SKM-1 (cell line): ENCODE data around the gene IL36B.

Experiments
- DNase-seq: peaks from one replicate; lab custom pipeline; 2025; ENCODE audit not compliant: unreplicated experiment; lab: John Stamatoyannopoulos, UW

IL36B gene

DNA sequence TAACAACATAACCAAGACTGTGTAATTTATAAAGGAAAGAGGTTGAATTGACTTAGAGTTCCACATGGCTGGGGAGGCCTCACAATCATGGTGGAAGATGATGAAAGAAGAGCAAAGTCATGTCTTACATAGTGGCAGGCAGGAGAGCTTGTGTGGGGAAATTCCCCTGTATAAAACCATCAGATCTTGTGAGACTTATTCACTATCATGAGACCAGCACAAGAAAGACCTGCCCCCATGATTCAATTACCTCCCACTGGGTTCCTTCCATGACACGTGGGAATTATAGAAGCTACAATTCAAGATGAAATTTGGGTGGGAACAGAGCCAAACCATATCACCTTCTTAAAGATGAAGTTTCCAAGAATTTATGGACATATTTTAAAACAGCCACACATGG lies 3.9 kb upstream of the IL36B start:
- DNase-seq: no peak

DNA sequence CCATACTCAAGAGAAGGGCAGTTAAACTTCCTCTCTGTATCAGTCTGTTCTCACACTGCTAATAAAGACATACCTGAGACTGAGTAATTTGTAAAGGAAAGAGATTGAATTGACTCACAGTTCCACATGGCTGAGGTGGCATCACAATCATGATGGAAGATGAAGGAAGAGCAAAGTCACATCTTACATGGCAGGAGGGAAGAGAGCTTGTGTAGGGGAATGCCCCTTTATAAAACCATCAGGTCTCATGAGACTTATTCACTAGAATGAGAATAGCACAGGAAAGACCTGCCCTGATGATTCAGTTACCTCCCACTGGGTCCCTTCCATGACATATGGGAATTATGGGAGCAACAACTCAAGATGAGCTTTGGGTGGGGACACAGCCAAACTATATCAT lies 1.4 kb upstream of the IL36B start:
- DNase-seq: no peak

DNA sequence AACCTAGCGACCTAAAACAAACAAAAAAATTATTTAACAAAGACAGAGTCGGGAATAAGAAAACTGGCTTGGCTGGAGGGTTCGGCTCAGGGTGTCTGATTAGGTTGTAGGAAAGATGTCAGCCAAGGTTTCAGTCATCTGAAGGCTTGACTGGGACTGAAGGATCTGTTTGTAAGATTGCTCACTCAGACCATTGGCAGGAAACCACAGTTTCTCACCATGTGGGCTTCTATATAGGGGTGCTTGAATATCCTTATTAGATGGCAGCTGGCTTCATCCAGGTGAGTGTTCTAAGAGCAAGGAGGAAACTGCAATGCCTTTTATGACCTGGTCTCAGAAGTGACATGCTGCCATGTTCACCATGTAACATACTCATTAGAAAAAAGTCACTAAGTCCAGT lies 999 bp upstream of the IL36B start:
- no peak for DNase-seq

DNA sequence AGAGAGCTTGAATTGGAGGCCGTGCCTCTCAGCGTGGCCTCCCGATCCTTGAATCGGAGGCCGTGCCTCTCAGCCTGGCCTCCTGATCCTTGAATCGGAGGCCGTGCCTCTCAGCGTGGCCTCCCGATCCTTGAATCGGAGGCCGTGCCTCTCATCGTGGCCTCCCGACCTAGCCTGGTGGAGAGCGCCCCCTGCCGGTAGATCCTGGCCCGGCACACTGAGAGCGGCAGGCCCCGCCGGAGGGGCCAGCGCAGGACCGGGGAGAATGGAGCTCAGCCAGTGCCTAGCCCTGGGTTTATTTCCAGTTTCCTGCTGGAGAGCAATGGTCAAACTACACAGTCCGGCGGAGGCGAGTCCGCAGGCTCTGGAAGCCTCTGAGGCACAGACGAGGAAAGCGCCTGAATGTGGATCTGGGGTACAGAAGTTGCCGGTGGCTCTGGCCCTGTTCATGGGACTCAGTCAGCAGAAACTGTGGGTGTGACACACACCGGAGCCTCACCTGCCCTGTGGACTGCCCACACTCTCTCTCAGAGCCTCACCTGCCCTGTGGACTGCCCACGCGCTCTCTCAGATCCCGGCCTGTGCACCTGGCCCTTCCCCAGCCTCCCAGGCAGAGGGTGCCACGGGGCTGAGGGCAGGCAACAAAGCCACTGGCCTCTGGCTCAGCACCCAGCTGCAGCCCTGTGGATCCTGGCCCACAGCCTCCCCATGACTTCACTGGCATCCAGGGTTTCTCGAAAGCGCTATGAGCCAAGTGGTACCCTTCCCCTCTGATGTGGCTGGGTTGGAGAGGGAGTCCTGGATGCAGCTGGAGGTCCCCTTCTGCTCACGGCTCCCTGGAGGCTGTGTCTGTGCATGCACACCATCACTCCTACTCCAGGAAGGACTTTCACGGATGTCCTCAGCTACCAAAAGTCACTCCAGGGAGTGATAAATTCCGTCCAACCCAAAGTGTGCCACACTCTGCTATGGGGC lies 1.5 kb downstream of the IL36B start:
- no peak for DNase-seq

DNA sequence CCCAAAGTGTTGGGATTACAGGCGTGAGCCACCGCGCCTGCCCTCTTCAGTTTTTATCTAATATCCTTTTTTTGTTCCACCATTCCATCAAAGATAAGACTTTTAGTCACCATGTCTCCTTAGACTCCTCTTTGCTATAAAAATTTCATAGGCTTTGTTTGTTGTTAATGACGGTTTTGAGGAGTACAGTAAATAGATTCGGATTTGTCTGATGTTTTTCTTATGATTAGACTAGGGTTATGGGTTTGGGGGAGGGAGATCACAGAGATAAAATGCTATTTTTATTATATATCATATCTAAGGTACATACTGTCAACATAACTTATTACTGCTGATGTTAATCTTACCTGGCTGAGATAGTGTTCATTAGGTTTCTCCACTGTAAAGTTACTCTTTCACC lies 6.2 kb downstream of the IL36B start:
- DNase-seq: no peak

DNA sequence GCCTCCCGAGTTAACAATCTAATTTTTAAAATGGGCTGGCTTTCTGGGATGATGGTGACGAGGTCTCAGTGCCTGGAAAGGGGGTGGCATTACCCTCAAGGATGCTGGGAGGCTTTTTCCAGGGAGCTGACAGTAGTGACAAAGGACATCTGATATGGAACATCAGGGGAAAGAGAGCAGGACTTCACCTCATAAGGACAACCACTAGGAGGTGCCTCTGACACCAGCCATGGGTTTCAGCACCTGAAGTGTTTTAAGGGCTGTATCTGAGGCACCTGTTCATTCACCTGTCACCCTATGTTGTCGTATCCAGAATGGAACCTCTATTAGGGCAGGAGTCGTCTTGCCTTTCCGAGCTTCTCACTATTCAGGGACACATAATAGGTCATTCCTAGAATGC lies 10.8 kb downstream of the IL36B start:
- DNase-seq: no peak

DNA sequence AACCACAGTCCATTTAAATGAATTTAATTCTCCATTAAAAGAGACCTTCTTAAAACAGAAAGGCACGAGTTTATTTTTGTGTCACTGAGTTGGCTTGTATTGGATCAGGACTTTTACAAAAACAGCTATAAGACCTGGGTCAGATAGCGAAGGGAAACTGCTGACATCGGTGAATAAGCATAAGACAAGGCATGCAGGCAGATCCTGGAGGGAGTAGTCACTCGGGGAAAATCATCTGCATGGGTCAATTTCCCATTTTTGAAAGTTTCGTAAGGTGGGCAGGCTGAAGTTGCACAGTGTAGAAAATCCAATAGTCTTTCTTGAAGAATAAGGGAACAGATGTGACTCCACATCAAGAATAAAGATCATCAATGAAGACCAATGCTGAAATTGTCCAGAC lies 12.9 kb downstream of the IL36B start:
- DNase-seq: no peak

DNA sequence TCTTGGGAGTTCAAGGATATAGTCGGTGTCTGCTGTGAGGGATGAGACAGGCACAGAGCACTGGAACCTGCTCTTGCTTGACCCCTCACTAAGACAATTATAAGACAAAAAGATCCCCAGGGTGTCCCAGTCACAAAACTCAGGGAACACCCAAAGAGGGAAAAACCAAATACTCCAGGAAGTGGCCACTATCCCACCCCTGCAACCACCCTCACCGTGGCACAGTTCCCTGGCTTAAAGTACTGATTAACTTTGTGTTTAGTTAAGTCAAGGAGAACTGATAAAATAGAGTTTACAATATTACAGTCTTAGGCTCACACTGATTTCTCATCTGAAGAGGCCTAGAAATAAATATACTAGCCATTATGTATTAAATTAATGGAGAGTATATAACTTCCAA lies 13.5 kb downstream of the IL36B start:
- DNase-seq: no peak

DNA sequence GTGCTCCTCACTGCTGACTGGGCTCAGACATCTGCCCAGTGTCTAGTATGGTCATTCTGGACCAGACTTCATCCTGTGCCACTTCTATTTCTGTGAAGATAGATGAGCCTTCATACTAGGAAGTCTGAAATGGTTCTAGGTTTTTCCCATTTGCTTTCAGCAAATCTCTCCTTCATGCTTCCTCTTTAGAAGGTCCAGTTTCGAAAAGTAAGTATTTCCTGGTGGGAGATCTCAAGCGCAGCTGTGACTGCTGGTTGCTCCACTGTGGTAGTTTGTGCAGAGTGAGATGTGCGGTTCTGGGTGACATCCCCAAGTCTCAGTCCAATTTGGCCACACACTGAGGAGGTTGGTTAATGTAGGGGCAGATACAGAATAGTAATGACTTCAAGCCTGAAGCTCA lies 14.4 kb downstream of the IL36B start:
- DNase-seq: no peak

DNA sequence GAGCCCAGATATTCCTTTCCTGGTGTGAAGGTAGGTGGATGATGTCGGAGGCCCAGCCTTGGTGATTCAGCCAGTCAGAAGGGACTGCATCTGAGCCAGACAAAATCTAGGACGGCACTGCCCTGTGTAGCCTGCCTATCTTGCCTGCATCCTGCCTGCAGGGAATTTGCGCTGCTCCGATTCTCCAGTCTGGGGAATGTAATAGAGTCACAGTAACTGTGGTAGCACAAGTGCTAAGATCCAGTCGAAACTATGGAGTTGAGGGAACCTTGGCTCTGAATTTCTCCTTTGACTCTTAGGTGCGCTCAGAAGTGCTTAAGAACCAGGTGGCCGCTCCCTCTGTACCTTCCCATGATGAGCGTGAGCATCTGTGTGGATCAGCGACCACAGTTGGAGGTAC lies 15.9 kb downstream of the IL36B start:
- no peak for DNase-seq

DNA sequence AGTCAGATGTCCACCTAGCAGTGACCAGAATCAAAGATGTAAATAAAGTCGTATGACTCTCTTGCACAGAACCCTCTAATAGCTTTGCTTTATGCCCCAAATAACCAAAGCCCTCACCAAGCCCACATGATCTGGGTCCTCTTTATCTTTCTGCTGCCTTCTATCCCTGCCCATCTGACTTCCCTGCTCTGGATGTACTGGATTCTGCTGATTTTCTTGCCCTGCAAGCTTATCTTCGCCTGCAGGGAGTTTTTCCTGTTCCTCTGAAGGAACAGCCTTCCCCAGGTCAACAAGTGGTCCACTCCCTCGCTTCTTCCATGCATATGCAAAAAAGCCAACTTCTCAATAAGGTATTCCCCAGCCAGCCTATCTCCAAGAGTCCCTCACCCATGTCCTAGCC lies 18.7 kb downstream of the IL36B start:
- no peak for DNase-seq

DNA sequence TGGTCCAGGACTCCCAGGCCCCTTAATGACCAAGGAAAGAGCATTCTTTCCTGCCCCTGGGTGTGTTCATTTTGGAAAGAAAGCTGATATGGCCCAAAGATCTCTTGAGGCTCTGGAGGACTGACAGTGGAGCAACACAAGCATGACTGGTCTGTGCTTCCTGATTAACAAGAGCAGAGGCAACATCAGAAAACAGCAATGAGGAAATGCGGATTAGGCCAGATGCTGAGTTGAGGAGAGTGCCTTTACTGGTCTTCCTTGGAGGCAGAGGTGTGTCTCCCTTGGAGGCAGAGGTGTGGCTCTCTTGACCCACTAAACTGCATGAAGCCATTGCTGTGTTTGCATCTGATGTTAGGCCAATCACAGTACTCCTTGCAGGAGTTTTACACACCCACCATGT lies 19.9 kb downstream of the IL36B start:
- DNase-seq: no peak

DNA sequence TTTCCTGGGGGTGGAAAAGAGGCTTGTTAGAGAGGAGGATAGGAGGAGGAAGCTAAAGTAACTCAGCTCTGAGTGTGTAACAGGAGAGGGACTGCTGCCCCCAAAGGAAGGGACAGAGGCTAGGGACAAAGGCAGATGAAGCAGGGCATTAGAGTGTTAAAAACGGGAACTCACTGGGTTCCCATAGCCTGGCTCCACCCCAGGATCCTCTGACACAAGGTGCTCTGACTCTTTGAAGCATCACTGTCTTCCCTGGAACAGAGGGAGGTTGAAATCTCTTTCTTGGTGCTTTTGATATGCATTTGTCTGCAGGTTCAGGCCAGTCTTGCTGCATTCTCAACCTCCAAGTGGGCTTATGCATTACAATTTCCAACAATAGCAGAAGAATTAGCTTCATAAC lies 24.6 kb downstream of the IL36B start:
- no peak for DNase-seq

DNA sequence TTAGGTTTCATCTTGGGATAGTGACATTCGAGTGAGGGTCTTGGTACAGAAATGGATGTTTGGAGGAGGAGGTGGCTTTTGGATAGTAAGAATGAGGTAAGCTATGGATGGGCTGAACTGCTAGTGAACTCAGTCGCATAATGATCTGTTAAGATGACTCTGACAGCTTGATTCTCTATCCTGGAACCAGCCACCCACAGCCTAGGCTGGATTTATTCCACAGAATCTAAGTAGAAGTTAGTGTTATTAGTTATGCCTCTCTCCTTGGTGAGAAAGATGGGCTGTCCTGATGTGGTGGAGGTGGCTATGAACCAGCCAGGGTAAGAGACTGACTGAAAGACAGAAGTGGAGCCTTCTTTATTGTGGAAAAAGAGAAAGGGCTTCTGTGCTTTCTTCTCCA lies 25.0 kb downstream of the IL36B start:
- DNase-seq: no peak

DNA sequence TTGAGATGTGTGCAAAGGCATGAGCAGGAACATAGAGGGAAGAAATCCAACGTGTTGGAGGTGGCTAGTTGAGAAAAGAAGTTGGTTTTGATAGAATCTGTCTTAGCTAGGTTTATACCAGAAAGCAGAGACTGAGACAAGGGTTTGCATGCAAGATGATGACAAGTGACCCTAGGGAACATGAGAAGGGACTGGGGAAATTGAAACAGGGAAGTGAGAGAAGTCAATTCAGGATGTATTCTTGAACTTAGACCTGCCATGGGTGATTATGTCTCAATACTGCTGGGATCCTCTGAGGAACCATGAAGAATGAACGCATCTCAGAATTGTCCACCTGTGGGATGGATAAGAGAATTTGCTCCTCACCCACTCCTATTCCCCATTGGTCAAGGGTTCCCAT lies 26.9 kb downstream of the IL36B start:
- DNase-seq: peak; percentile 11

DNA sequence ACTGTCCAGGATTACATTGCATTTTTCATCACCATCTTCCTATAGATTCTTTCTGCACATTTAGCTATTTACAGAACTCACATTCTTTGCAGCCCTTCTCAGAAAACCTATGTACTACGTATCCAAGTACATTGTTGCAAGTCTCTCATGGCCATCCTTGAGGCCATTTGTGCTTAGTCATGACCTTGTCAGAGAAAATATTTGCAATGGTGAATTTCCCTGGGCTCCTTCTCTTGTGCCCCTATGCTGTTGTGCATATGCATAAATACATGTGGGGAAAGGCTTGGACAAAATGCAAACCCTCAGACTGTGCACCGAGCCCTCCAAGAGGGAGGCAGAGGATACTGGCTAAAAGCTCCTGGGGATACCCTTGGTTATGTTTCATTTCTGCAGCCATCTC lies 27.9 kb downstream of the IL36B start:
- DNase-seq: no peak

DNA sequence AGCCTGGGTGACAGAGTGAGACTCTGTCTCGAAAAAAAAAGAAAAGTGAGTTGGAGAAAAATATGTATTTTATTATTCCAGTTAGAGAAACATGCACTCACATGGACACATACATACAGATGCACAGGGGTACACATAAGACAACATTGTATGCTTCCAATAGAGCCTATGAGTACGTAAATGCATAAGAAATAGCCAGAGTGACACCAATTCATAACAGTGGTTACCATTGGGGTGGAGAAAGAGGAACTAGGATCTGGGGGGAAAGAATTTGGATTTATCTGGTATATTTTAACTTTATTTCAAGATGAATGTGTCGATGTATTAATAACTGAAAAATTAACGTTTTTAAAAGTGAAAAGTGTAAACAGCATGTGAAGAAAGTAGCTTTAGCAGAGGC lies 31.4 kb downstream of the IL36B start:
- DNase-seq: no peak

DNA sequence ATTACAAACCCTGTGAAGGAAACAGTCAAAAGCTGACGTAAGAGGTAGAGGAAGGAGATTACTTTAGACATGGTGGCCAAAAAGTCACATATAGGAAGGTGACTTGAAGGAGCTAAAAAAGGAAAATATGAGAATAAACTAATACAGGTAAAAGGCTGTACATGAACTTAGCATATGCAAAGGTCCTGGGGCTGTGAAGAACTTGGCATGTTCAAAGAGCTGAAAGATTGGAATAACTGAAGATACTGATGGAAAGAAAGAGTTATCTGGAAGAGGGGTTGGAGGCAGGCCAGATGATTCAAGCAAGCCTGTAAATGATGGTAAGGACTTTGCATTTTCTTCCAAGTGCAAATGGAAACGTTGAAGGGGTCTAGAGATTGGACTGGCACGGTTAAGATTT lies 34.2 kb downstream of the IL36B start:
- no peak for DNase-seq

DNA sequence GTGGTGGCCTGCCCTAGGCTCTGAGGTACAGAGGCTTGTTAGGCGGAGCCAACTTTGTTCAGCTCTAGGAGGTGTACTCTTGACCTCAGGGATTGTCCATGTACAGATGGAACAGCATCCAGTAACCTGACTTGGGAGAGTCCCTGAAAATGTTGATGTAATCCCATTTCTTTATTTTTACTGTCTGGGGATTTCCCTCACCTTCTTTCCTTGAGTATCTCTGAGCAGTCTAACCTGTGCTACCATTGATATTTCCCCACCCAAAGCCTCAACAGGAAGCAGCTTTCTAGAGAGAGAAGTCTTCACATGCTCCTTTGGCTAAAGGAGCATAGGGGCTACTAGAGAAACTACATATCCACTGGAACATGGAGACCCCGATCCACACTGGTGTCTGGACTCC lies 37.0 kb downstream of the IL36B start:
- no peak for DNase-seq

DNA sequence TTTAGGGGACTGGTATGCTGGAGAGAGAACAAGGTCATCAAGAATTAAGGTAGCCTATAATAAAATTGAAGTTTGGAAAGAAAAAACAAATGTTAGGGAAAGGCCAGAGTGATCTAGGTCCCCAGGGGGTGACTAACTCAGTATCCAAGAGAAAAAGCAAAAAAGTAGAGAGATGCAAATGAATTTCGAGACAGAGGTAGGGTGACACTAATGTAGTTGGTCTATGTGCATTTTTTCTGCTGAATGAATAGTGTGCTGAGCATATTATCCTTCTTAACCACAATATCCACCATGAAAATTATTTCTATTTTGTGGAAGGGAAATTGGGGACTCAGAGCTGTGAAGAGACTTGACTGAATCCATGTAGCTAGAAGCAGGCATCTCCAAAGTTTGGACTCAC lies 37.6 kb downstream of the IL36B start:
- no peak for DNase-seq

DNA sequence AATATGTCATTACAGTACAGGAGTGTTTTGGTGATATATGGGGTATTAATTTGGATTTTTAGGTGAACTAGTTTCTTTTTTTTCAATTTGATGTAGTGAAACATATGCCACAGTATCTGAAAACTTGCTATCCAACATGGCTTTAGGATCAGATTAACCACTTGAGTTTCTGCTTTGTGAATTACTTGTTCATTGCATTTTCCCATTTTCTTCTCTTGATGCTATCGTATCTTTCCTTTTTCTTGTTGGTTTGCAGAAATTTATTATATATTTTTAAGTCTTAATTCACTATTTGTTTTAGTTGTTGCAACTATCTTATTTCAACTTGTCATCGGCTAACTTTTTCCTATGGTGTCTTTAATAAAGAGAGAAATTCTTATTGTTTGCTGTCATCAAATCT lies 38.6 kb downstream of the IL36B start:
- DNase-seq: no peak

DNA sequence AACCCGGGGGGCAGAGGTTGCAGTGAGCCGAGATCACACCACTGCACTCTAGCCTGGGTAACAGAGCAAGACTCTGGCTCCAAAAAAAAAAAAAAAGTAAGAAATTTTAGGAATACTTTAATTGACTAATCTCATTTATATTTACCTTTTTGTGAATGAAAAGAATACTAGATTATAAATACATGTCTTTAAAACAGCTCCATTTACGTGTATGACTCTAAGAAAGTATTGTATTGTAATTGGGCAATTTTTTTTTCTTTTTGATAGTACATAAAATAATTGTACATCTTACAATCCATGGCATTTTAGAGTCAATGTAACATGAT lies 39.4 kb downstream of the IL36B start:
- DNase-seq: no peak
